Right renal cortex interstitium (tissue), 3 donors: Measurements from ENCODE around the gene URB2. TPM values are rescaled to one million over a fixed set of nuclear protein-coding genes. Genes with fewer than 3 reads are reported as not detected.
A peak's percentile ranks its signal among the peaks of the same experiment; 100 is the strongest.
"Not testable (repeated sequence)": the region's sequence is repeated elsewhere in the genome, so short reads cannot be mapped to it uniquely, and the experiment has no call there.

Experiments
- DNase-seq, 3 donors: peaks; one replicate each; pipeline ENCODE4 v3.0.0-alpha.2; 2013; ENCODE audit warnings: low read depth in 3 of 3, low spot score in 2 of 3
- polyA plus RNA-seq, 3 donors: library from polyadenylated mRNA; unstranded; fragments of 120-200 nt; gene quantifications; one replicate each; pipeline ENCODE4 v1.2.1, GENCODE V29; 2013; ENCODE audit not compliant: insufficient read length in 3 of 3

URB2 gene
- polyA plus RNA-seq, 3 donors: 7.2 to 8.6 (median 7.8) TPM

GRCh38 chr1:229608590-229608989, 17.5 kb upstream of the URB2 start:
- DNase-seq: no peak

- DNase-seq: no peak
Observed at GRCh38 chr1:229613938-229614337, 12.1 kb upstream of the URB2 start.

- no peak for DNase-seq
Observed at GRCh38 chr1:229614701-229615100, 11.3 kb upstream of the URB2 start.

- DNase-seq: no peak
Observed at GRCh38 chr1:229617351-229618100, 8.5 kb upstream of the URB2 start.

GRCh38 chr1:229619002-229619401, 7.0 kb upstream of the URB2 start:
- DNase-seq: no peak

- DNase-seq: no peak
Observed at GRCh38 chr1:229619614-229620013, 6.4 kb upstream of the URB2 start.

- no peak for DNase-seq
Observed at GRCh38 chr1:229620876-229621275, 5.2 kb upstream of the URB2 start.

GRCh38 chr1:229621663-229622062, 4.4 kb upstream of the URB2 start:
- DNase-seq: no peak

- not testable (repeated sequence) for DNase-seq
Observed at GRCh38 chr1:229622641-229623120, 3.4 kb upstream of the URB2 start.

GRCh38 chr1:229623225-229623624, 2.8 kb upstream of the URB2 start:
- no peak for DNase-seq

GRCh38 chr1:229623838-229624237, 2.2 kb upstream of the URB2 start:
- no peak for DNase-seq

GRCh38 chr1:229624521-229625070, 1.5 kb upstream of the URB2 start:
- no peak for DNase-seq

- DNase-seq: peak in 1 of 3 donors; percentile 13
Observed at GRCh38 chr1:229625071-229625914, 754 bp upstream of the URB2 start.

- DNase-seq: no peak
Observed at GRCh38 chr1:229627003-229627402, 956 bp downstream of the URB2 start.

- DNase-seq: no peak
Observed at GRCh38 chr1:229629261-229629660, 3.2 kb downstream of the URB2 start.

GRCh38 chr1:229631148-229631547, 5.1 kb downstream of the URB2 start:
- no peak for DNase-seq

- DNase-seq: no peak
Observed at GRCh38 chr1:229631966-229632365, 5.9 kb downstream of the URB2 start.

GRCh38 chr1:229636042-229636441, 10.0 kb downstream of the URB2 start:
- DNase-seq: no peak

- no peak for DNase-seq
Observed at GRCh38 chr1:229637746-229638145, 11.7 kb downstream of the URB2 start.

GRCh38 chr1:229640455-229640854, 14.4 kb downstream of the URB2 start:
- DNase-seq: no peak

- no peak for DNase-seq
Observed at GRCh38 chr1:229641306-229641705, 15.3 kb downstream of the URB2 start.
